DMS53 treated with DMSO at 0.1 percent for 48 hours (cell line): Measurements from ENCODE around the gene SLC6A11.

Source experiments
- DNase-seq: peaks from one replicate; lab custom pipeline; 2025; ENCODE audit not compliant: unreplicated experiment; lab: John Stamatoyannopoulos, UW

Gene SLC6A11

DNA sequence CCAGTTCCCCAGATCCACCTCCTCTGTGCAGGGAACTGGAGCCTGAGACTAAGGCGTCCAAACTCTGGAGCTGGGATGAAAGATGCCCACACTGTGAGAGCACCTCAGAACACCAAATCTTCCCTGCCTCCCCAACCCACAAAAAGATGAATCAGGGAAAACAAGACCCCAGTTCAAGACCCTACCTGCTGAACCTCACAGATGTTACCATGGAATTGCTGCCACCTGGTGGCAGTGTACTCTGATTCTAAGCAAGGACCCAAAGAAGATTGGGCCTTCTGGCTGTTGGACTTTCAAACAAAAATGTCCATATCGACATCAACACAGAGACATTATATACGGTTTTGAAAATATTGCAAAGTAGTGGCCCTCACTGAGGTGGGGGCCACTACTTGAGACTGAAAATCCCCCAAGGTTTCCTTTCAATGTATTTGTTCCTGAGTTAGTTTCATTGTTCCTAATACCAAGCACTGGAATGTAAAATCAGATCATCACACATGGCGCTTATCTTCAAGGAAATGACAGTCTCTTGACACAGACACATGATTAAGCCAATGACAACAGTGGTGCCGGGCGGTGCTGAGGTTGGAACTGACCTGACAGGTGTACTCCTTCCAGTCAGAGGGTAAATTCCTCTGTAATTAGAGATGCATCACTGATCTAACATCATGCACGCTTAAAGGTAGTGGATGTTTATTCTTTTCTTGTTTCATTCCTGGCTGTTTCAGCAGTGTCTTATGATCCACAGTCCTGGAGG is 67.6 kb downstream of the SLC6A11 start:
- no peak for DNase-seq

DNA sequence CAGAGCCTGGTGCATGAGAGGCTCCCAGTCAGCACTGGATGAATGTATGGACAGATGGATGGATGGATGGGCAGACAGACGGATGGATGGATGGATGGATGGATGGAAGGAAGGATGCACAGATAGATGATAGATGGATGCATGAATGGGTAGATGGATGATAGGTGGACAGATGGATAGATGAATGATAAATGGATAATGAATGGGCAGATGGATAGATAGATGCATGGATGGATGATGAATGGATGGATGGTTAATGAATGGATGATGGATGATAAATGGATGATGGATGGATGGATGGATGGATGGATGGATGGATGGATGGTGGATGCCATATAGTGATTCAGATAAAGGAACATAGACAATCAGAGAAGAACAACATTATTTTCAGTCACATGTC is 71.0 kb downstream of the SLC6A11 start:
- no peak for DNase-seq

DNA sequence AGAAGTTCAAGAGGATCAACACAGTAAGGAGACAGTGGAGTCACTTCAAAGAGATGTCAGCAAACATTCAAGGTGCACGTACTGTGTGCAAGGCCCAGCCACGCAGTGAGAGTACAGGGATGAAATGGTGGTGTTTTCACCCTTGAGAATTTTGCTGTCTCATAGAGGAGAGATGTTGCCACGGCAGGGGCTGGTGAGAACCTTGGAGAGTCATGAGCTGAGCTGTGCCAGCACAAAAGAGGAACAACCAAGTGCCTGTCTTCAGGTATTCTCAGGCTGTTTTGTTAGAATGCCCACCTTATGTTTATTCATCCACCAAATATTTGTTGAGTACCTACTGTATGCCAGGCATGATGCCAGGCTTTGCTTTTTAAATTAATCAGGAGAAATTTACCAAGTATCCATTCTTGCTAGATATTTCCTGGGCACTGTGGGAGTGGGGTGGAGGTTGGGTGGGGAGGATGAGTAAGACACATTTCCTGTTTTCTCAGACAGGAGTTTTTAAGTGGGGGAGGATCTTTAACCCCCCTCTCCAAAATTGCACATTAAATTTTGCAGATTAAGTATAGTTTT is 72.6 kb downstream of the SLC6A11 start:
- DNase-seq = no peak

DNA sequence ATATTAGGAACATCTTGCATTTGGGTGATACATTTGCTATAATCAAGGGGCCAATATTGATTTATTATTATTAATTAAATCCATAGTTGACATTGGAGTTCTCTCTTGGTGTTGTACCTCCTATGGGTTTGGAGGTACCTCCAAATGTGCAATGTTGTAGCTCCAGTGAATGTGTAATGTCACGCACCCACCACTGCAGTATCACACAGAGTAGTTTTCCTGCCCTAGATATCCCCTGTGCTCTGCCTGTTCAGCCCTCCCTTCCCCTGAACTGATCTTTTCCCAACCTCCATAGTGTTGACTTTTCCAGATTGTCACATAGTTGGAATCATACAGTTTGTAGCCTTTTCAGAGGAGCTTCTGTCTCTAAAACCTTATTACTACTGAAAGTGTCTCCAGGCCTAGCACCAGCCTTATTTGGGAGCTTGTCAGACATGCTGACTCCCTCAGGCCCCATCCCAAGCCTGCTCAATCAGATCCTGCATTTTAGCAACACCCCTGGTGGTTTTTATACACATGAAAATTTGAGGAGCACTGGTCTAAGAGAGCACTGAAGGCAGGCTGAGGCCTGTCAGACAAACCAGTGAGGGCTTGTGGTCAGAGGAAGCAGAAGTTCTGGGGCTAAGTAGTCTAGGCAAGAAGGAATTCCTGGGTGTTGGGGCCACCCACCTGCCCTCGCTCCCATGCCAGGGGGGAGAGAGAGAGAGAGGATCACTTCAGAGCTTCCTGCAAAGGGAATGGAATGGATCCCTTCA is 73.4 kb downstream of the SLC6A11 start:
- no peak for DNase-seq

DNA sequence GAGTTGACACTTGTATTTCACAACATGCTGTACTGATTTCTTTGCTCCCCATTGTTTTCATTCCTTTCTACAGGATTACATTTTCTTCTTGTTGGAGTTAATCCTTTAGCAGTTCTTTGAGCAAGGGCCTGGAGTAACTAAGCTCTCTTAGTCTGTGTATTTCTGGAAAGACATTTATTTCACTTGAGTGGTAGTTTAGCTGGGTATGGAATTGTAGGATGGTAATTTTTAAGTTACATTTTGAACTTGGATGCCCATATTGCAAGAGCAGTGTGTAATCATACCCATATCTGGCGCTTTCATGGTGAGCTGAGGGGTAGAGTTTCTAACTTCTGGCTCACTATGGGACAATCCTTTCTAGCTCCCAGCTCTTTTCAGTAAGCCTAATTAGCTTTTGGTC is 74.6 kb downstream of the SLC6A11 start:
- DNase-seq = no peak

DNA sequence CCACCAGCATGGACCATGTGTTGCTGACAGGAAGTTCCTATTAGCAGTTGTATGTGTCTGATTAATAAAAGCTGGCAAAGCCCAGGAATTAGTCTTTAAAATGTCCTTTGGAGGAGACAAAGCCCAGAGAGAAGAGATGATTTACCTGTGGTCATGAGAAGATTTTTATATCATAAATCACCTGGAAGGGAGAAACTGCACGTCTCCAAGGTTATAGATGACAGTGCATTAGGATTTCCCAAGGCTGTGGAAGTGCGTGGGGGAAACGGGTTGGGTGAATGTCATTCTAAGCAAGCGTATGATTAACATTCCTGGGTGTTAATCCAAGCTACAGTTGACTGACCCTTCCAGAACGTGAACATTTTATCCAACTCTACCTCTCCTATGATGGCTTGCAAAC is 76.6 kb downstream of the SLC6A11 start:
- no peak for DNase-seq

DNA sequence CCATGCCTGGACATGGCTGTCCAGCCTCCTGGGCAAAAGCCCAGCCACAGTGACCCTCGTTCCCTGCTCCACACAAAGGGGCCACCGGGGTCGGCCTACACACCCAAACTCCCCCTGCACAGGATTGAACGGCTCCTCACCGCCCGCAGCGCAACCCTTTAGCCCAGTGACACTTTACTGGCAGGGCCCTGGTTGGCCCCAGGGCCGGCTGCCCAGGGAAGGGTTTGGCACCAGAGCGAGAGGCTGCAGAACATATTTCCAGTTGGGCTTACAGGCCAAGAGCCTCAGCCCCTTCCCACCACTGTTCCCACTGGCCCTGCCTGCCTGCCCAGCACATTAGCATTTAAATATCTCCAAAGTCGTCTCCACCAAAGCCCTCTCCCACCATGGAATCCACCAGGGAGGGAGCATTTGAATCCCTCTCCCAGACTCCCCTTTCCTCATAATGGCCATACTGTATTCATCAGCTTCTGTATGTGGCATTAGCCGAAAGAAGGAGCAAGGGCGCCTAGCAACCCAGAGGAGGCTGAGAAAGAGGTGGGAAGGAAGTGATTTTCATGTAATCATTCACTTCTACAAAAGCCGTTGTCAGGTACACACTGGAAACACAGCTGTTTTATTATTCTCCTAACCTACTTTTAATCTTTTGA is 85.4 kb downstream of the SLC6A11 start:
- DNase-seq = no peak

DNA sequence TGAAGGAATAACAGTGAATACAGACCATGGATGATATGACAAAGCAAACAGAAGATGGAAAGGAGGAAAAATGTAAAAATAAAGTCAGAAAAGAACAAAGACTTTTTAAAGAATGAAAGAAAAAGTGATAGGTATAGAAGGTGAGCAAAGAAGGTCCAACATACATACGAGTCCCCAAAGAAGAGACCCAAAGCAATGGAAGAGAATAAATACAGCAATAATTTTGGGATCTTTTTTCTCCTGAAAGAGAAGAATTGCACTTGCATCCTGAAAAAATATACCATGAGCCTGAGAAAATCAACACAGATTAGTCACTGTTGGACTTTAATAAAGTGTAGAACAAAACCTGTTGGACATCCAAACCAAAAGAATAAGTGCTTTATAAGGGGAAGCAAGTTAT is 91.2 kb downstream of the SLC6A11 start:
- DNase-seq = no peak

DNA sequence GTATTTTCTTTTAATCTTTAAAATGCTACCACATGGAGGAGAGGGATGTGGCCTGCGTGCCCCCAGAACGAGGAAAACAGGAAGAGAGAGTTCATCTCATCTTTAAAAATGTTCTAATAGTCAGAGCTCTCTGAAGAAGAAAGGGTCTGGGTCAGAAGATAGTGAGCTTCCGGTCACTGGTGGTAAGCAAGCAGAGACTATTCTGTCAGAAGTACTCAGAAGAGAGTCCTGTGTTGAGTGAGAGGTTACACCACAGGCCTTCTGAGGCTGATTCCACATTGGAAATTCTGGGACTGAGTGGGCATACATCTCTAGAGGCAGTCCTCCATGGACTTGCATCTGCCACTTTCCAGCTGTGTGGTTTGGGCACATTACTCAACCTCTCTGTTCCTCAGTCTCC is 94.3 kb downstream of the SLC6A11 start:
- DNase-seq = no peak

DNA sequence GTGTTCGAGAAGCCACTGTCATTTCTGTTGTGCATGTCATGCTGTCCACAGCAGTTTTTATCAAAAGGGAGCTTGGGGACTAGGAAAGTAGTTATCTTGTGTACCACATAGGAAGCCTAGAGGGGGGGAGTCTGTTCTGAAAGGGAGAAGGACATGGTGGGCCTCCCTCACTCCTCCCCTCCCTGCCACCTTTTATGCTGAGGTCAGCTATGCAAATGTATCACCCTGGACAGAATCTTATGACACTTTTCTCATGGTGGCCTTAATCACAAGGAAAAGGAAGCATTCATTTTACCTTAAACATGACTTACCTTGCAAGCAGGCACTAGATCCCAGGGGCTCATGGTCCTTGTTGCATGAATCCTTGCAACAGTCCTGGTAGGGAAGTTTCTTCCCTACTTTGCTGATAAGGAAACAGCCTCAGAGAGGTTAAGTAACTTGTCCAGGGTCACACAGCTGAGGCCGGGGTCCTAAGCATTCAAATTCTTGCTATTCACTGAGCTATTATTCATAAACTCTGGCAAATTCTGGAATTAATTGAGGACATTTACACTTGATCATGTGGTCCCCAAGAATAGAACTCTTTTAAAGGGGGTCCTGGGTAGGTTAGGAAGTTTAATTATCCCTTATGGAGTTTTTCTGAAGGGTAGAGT is 95.4 kb downstream of the SLC6A11 start:
- DNase-seq = no peak

DNA sequence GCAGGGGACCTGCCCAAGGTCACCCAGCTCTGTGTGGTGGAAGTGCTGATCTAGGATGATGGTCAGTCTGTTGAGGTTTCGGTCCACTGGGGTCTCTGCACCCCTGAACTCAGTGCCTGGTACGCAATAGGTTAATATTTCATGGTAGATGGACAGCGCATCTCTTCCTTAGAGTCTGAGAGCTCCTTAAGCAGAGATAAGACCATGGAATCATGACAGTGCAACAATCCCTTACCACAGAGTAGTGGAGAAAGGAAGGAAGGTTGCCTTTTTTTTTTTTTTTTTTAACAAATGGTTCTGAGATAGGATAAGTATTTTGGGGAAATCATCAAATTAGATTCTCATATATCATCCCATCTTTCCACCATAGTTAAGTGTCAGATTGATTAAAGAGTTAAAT is 96.8 kb downstream of the SLC6A11 start:
- DNase-seq = no peak

DNA sequence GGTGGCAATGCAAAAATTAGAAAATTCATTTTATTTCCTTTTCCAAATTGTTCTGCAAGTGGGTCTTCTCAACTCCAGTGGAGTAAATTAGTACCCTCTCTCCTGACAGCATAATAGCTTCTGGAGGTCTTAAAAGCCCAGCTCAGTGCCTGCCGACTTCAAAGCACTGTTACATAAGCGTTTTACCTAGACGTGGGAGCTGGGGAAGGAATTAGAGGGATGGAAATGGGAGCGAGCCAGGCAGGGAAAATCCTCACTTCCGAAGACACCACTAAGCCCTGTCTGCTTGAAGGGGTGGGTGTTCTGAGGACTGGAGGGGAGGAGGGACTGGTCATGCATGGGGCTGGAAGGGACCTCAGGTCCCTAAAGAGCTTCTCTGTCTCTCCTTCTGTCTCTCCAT is 99.3 kb downstream of the SLC6A11 start:
- DNase-seq = no peak

DNA sequence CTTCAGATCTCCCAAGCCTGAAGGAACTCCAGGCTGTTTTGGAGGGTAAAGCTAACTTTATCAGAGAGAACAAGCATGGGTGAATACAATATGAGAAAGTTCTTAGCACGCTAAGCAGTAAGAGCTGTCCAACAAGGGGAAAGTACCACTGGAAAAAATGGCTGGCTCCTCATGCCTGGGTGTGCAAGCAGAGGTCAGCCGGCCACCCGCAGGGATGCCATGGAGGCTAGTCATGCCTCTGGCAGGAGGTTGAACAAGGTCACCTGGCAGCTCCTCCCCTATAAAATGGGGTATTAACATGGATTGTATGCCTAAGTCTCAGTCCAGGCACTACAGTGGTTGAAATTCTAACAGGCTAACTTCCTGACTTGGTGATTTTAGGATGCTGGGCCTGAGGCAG is 101.1 kb downstream of the SLC6A11 start:
- no peak for DNase-seq

DNA sequence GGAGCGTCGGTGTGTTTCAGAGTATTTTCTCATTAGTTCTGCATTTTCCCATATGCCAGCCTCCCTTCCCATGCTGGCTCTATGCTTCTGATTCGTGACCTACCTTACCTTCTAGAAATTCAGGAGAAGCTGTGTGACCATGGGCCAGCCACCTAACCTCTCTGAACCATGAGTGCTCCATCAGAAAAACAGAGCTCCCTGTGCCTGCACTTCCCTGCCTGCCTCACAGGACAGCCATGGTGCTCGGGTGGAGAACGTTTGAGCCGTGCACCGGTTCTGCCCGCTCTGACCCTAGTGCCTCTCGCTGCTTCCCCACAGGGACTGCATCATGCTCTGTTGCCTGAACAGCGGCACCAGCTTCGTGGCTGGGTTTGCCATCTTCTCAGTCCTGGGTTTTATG is 102.0 kb downstream of the SLC6A11 start:
- DNase-seq = no peak

DNA sequence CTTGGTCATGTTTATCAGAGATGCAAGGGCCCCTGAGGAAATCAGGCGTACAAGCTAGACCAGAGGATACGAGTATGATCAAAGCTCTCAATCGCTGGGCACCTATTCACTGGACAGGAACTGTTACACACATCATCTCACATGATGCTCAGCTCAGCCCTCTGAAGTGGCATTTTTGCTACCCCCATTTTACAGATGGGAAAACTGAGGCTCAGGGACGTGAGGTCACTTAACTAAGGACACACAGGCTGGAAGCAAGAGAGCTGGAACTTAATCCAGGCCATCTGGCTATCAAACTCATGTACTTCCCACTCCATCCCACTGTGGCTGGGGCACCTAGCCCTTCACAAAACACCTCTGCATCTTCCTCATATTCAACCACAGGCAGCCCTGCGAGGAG is 103.6 kb downstream of the SLC6A11 start:
- no peak for DNase-seq

DNA sequence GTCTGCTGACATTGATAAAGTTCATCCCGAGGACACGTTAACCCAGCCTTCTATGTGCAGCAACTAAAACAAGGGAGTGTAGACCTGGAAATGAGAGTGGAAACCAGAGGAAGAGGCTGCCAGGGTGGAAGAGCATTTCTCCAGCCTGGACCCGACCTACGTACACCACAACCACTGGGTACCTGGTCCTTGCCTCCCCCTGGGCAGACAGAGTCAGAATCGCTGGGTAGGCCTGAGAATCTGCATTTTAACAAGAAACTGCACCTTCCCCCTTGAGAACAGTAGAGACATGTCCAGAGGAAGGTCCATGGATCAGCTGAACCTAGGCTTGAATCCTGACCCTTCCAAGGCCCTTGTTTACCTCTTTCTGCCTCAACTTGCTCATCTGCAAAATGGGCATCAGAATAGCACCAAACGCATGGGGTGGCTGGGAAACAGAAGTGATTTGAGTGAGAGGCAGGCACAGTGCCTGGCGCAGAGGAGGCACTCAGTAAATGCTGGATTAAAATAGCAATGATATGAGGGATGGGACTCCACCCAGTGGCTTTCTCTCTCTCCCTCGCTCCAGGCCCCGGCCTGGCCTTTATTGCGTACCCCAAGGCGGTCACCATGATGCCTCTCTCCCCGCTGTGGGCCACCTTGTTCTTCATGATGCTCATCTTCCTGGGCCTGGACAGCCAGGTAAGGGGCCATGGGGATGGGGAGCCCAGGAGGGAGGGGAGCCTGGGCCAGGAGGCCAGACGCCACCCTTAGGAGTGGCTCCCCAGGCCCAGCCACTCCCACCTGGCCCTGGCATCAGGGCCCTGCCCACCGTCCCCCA is 109.6 kb downstream of the SLC6A11 start:
- DNase-seq = no peak

DNA sequence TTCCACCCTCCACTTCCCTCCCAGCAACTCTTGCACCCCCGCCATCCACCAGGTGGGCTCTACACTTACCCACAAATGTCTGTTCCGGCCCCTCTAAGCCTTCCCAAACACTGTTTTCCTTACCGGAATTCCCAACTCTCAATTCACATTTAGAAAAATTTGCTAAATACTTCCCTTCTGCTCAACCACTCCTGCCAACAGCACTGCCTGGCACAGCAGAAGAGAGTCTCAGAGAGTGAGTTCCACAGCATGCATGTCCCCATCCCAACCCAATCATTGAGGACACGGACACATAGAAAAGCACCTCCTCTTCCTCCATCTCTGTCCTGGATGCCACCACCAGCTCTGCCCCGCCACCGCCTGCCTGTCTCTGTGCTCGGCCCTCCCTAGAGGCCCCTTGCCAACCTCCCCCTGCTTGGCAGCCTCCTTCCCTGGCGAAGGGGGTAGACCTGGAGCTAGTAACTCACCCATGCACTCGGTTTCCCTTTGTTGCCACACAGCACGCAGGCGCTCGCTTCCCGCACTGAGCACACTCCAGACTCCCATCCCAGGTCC is 110.3 kb downstream of the SLC6A11 start:
- DNase-seq = no peak

DNA sequence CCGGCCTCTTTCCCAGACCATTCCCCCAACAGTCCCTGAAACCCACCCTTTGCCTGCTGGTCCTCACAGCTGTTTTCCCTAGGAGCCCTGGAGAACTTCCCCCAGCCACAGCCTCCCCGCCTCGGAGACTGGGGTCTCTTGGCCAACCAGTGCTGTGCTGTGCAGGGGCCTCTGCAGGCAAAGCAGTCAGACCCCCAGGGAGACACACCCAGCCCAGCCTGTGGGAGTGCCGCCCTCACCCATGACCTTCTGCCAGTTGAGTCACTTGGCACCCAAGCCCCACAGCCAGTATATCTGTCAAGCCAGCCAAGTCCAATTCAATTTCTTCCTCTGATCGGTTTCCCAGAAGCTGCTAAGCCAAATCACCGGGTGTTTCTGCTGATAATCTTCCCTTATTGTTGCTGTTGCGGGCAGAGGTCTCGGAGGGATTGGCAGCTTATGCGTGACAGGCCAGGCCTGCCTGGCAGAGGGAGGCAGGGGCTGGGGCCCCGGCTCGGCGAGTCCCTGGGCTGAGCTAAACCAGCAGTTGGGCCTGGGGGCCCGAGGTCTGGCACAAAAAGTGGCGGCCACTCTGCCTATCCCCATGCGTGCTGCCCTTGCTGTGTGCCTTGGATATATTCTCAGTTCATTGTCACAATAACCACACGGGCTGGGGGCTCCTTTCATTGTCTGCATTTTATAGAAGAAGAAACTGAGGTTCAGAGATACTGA is 110.9 kb downstream of the SLC6A11 start:
- DNase-seq = no peak

DNA sequence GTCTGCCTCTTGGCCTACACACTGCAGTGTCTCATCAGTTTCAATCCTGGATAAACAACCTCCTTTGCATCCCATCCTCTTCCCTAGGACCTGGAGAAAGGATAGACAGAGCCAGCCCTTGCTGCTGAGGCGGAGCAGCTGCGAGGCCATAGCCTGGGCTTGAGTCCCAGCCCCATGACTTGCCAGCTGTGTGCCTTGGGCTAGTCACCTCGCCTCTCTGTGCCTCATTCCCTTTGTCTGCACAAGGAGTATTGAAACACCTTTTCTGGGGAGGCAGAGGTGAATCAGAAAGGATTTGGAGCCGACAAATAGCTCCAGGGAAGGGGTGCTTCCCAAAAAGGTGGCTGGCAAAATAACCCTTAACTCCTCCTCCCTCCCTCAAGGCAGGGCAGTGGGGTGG is 111.5 kb downstream of the SLC6A11 start:
- DNase-seq = no peak
